Measurements from ENCODE around the gene NCF2.
A peak's percentile ranks its signal among the peaks of the same experiment; 100 is the strongest.

Gene NCF2

GRCh38 chr1:183590244-183591191 lies at the start of gene NCF2:
NCF2 (minus strand) TSS chr1:183590459; CDS start chr1:183590329, 130 bp downstream.
- CTCF ChIA-PET, result interaction anchor here (1.0 to 4.3 kb wide), 8 partner anchors 8 to 43 kb away, joined by 3 to 46 read pairs (median 4); no protein-coding TSS in a partner anchor
- DNase-seq (ENCODE audit: extremely low spot score), result peak; percentile 83
- TF ChIP-seq CTCF (IDR thresholded peaks at IDR 0.05; ENCODE audit: control extremely low read depth, extremely low read depth, low read depth, missing control alignments), result peak; percentile 15
- POLR2A ChIA-PET, result interaction anchor here (0.7 kb wide), 2 partner anchors 22 to 252 kb away, joined by 4 to 6 read pairs; no protein-coding TSS in a partner anchor

GRCh38 chr1:183638649-183639387 lies 48.6 kb upstream of the NCF2 start:
- TF ChIP-seq CTCF (IDR thresholded peaks at IDR 0.05; ENCODE audit: control extremely low read depth, extremely low read depth, low read depth, missing control alignments), result no peak
- ChIA-PET CTCF (no interaction called here), POLR2A (no interaction called here)
- DNase-seq (ENCODE audit: extremely low spot score), result no peak

DNA sequence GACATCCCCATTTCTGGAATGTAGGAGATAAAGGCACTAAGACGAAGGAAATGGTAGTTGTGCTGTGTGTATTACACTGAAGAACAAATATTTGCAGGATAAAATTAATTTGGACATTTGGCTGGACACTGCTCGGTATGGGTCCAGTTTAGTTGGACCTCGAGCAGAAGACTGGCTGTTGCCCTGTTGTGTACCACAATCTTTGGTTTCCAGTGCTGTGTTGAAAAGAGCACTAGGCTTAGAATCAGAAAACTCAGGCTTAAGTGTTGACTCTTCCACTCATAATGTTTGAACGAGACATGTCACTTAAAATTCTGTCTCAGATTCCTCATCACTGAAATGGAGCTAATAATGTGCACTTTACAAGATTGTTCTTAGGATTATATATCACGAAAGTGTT lies 46.5 kb upstream of the NCF2 start:
- no peak for DNase-seq (ENCODE audit: extremely low spot score)

GRCh38 chr1:183636334-183636682 lies 46.0 kb upstream of the NCF2 start:
- ChIA-PET CTCF (interaction anchor here (1.0 to 7.0 kb wide), 3 partner anchors 19 to 279 kb away, joined by 4 to 47 read pairs (median 17); no protein-coding TSS in a partner anchor), POLR2A (no interaction called here)
- TF ChIP-seq CTCF (IDR thresholded peaks at IDR 0.05; ENCODE audit: control extremely low read depth, extremely low read depth, low read depth, missing control alignments), result no peak
- DNase-seq (ENCODE audit: extremely low spot score), result no peak

More for the DNA sequence above, 46.5 kb upstream of the NCF2 start:
- ChIA-PET POLR2A (no interaction called here), CTCF (interaction anchor here (0.9 to 1.9 kb wide), 3 partner anchors 16 to 48 kb away, joined by 3 to 14 read pairs (median 5); partner anchors contain the start of gene APOBEC4)
- no peak for TF ChIP-seq CTCF (IDR thresholded peaks at IDR 0.05; ENCODE audit: control extremely low read depth, extremely low read depth, low read depth, missing control alignments)

- ChIA-PET POLR2A (interaction anchor here (0.5 kb wide), 1 partner anchor 77 kb away, joined by 3 read pairs; no protein-coding TSS in a partner anchor), CTCF (interaction anchor here (1.0 to 7.0 kb wide), 3 partner anchors 20 to 279 kb away, joined by 4 to 47 read pairs (median 17); no protein-coding TSS in a partner anchor)
- peak; percentile 96 for DNase-seq (ENCODE audit: extremely low spot score)
- no peak for TF ChIP-seq CTCF (IDR thresholded peaks at IDR 0.05; ENCODE audit: control extremely low read depth, extremely low read depth, low read depth, missing control alignments)
These were observed 45.5 kb upstream of the NCF2 start, which contains the start of gene ARPC5 for GRCh38 chr1:183635606-183636333. ARPC5 (minus strand) TSS chr1:183635783; CDS start chr1:183635659, 124 bp downstream.
